Mesothelial cell of epicardium (in vitro differentiated cells): ENCODE measurements around the gene PRPF8. TPM values are rescaled to one million over a fixed set of nuclear protein-coding genes. Genes with fewer than 3 reads are reported as not detected.
"Not testable (repeated sequence)": the region's sequence is repeated elsewhere in the genome, so short reads cannot be mapped to it uniquely, and the experiment has no call there.

Experiments used
- DNase-seq, 2 experiments: peaks; one replicate each; pipeline ENCODE4 v3.0.0; 2021; ENCODE audit warnings: low spot score in 2 of 2; ENCODE audit not compliant: unreplicated experiment in 2 of 2
- H3K27ac Mint-ChIP-seq: 2 replicates; pipeline ENCODE4 v1.8.0; 2021; ENCODE audit warnings: mixed read lengths
- H3K27me3 Mint-ChIP-seq: 2 replicates; pipeline ENCODE4 v1.8.0; 2021; ENCODE audit warnings: low read depth, mixed read lengths
- H3K36me3 Mint-ChIP-seq: 2 replicates; pipeline ENCODE4 v1.8.0; 2021; ENCODE audit warnings: mixed read lengths
- H3K4me1 Mint-ChIP-seq: 2 replicates; pipeline ENCODE4 v1.8.0; 2021; ENCODE audit warnings: mixed read lengths
- H3K4me3 Mint-ChIP-seq: 2 replicates; pipeline ENCODE4 v1.8.0; 2021; ENCODE audit warnings: mild to moderate bottlenecking, moderate library complexity, mixed read lengths
- H3K9me3 Mint-ChIP-seq: 2 replicates; pipeline ENCODE4 v1.8.0; 2021; ENCODE audit warnings: mixed read lengths
- total RNA-seq: library from RNA; stranded (reverse); gene quantifications from 3 replicates; pipeline ENCODE4 v1.2.1, GENCODE V29; 2021
- TF ChIP-seq, protein P1 (sequence below): fragments of 200-600 bp; sonication (generic); IDR thresholded peaks from one replicate; pipeline ENCODE4 v1.5.0; 2021; ENCODE audit warnings: antibody characterized with exemption; ENCODE audit not compliant: unreplicated experiment

PRPF8 gene
- total RNA-seq, 1 donor from 2014 or later, result 354 TPM

DNA sequence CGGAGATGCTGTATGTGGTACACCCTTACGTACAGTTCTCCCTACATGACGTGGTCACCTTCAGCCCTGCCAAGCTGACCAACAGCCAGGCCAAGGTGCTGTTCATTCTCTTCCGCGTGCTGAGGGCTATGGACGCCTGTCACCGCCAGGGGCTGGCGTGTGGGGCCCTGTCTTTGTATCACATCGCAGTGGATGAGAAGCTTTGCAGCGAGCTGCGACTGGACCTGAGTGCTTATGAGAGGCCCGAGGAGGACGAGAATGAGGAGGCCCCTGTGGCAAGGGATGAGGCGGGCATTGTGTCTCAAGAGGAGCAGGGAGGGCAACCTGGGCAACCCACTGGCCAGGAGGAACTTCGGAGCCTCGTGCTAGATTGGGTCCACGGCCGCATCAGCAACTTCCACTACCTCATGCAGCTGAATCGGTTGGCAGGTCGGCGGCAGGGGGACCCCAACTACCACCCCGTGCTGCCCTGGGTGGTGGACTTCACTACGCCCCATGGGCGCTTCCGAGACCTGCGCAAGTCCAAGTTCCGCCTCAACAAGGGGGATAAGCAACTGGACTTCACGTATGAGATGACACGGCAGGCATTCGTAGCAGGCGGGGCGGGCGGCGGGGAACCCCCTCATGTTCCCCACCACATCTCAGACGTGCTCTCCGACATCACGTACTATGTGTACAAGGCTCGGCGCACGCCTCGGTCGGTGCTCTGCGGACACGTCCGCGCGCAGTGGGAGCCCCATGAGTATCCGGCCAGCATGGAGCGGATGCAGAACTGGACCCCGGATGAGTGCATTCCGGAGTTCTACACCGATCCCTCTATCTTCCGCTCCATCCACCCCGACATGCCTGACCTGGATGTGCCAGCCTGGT lies 41.2 kb upstream of the PRPF8 start:
- H3K4me1 Mint-ChIP-seq, result peaks cover 14% of the 10 kb centered on the region
- TF ChIP-seq, protein P1, sequence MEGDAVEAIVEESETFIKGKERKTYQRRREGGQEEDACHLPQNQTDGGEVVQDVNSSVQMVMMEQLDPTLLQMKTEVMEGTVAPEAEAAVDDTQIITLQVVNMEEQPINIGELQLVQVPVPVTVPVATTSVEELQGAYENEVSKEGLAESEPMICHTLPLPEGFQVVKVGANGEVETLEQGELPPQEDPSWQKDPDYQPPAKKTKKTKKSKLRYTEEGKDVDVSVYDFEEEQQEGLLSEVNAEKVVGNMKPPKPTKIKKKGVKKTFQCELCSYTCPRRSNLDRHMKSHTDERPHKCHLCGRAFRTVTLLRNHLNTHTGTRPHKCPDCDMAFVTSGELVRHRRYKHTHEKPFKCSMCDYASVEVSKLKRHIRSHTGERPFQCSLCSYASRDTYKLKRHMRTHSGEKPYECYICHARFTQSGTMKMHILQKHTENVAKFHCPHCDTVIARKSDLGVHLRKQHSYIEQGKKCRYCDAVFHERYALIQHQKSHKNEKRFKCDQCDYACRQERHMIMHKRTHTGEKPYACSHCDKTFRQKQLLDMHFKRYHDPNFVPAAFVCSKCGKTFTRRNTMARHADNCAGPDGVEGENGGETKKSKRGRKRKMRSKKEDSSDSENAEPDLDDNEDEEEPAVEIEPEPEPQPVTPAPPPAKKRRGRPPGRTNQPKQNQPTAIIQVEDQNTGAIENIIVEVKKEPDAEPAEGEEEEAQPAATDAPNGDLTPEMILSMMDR, result no peak
- no peaks in the 10 kb centered on the region for H3K27me3 Mint-ChIP-seq
- no peak overlapping the region for H3K27ac Mint-ChIP-seq
- no peaks in the 10 kb centered on the region for H3K9me3 Mint-ChIP-seq
- H3K4me3 Mint-ChIP-seq, result peak overlapping the region; percentile 63
- no peak for DNase-seq
- H3K36me3 Mint-ChIP-seq, result peaks cover 8% of the 10 kb centered on the region

DNA sequence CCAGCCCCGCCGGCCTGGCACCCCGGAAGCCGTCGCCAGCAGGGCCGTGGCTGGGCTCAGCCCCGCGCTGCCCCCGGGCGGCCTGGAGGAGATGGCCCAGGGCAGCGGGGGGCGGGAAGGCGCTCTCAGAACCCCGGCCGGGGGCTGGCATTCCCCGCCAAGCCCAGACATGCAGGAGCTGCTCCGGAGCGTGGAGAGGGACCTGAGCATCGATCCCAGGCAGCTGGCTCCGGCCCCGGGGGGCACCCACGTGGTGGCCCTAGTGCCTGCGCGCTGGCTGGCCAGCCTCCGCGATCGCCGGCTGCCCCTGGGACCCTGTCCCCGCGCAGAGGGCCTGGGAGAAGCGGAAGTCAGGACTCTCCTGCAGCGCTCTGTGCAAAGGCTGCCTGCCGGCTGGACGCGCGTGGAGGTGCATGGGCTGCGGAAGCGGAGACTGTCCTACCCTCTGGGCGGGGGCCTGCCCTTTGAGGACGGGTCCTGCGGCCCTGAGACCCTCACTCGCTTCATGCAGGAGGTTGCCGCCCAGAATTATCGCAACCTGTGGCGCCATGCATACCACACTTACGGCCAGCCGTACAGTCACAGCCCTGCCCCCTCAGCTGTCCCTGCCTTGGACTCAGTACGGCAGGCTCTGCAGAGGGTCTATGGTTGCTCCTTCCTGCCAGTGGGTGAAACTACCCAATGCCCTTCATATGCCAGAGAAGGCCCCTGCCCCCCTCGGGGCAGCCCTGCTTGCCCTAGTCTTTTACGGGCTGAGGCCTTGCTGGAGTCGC lies 40.4 kb upstream of the PRPF8 start:
- TF ChIP-seq, protein P1, result no peak
- Mint-ChIP-seq H3K36me3 (peaks cover 8% of the 10 kb centered on the region), H3K27ac (no peak overlapping the region), H3K4me3 (peak overlapping the region; percentile 63), H3K27me3 (no peaks in the 10 kb centered on the region), H3K9me3 (no peaks in the 10 kb centered on the region), H3K4me1 (peaks cover 17% of the 10 kb centered on the region)
- DNase-seq, result no peak

DNA sequence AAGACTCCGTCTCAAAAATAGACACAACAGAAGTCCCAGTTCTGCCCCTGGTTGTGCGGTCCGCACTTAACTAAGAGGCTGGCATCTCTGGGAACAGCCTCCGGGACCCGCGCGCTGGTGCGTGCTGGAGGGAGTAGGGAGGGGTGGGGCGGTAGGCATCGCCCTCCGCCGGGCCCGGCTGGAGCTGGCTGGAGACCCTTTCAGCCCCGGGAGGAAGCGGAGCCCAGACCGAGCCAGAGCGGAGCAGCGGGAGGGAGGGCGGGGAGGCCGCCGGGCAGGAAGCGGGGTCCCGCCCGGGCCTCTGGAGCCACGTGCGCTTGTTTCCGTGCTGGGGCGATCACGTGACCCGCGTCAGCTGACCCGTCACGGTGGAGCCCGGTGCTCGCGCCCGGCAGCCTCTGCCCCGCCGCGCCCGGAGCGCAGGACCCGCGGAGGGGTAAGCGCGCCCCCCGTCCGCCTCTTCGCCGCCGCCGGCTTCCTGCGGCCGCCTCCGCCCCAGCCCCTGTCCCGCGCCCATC lies 39.7 kb upstream of the PRPF8 start, which contains the start of gene WDR81:
TSS of gene WDR81 (plus strand) at position 354 of the 518 bp plus-strand sequence. CDS start 256 bp downstream, outside the sequence.
- TF ChIP-seq, protein P1, result no peak
- H3K27ac Mint-ChIP-seq, result peak within 1 kb of the TSS; percentile 50
- H3K36me3 Mint-ChIP-seq, result peaks cover 7% of the 10 kb centered on the region
- peak; percentile 82 to 84 for DNase-seq
- H3K4me1 Mint-ChIP-seq, result peaks cover 12% of the 10 kb centered on the region
- no peaks in the 10 kb centered on the region for H3K9me3 Mint-ChIP-seq
- H3K4me3 Mint-ChIP-seq, result peak within 1 kb of the TSS; percentile 66
- H3K27me3 Mint-ChIP-seq, result no peaks in the 10 kb centered on the region

DNA sequence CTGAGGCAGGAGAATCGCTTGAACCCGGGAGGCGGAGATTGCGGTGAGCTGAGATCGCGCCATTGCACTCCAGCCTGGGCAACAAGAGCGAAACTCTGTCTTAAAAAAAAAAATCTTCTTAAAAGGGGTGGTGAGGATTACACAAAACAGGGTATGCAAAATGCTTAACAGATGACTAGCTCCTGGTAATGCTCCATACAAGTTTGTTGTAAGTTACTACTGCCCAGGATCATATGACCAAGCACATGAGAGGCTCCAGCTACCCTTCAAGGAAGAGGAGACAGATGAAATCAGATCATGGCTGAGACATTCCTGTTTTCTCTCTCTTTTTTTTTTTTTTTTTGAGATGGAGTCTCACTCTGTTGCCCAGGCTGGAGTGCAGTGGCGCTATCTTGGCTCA lies 37.4 kb upstream of the PRPF8 start:
- DNase-seq, H3K36me3 Mint-ChIP-seq, H3K27me3 Mint-ChIP-seq, H3K27ac Mint-ChIP-seq, H3K9me3 Mint-ChIP-seq, H3K4me3 Mint-ChIP-seq: not testable (repeated sequence)
- peaks cover 23% of the 10 kb centered on the region for H3K4me1 Mint-ChIP-seq

DNA sequence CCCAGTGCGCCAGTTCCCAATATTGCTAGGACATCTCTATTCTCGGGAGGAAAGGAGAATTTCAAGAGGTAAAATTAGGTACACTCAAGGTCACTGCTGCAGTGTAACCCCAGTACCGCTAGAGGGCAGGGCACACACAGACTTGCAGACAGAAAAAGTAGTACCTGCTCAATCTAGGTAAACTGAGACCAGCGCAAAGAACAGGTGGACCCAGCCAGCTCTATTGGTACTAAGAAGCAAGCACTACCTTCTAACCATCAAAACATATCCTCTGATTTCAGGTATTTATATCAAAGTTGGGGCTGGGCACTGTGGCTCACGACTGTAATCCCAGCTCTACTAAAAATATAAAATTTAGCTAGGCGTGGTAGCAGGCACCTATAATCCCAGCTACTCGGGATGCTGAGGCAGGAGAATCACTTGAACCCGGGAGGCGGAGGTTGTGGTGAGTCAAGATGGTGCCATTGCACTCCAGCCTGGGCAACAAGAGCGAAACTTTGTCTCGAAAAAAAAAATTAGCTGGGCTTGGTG lies 36.3 kb upstream of the PRPF8 start:
- Mint-ChIP-seq H3K36me3 (no peaks in the 10 kb centered on the region), H3K9me3 (no peaks in the 10 kb centered on the region), H3K27ac (no peak overlapping the region), H3K4me1 (peaks cover 25% of the 10 kb centered on the region), H3K4me3 (no peak overlapping the region), H3K27me3 (no peaks in the 10 kb centered on the region)
- TF ChIP-seq, protein P1, result peak; percentile 89
- DNase-seq, result peak in 1 of 2 experiments; percentile 77
